ENCODE data around the gene MGAT4B.

DNA sequence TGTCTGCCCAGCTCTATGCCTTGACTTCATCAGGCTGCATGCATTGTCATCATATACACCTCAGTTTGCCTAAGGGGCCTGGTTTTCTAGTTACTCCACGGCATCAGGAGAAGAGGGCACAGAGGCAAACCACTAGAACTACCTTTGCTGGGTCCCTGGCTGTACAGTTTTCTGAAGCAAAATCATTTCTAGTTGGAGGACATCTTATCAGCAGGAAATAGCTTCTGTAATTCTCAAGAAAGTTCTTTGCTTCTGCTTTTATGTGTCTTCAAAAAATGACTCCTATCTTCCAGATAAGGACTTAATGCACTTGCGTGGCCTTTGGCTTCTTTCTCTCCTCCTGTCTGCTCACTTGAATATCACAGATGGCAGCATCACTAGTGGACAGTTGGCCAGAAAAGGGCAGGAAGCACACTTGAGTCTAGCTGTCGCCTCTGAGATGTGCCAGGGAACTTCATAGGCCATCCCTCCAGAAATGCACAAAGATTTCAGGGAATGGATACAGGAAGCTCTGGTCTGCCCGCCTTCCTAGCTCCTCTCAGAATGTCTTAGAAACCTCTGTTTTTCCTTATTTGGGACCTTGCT, 35.3 kb downstream of the MGAT4B start:
- TF ChIP-seq, protein P1, sequence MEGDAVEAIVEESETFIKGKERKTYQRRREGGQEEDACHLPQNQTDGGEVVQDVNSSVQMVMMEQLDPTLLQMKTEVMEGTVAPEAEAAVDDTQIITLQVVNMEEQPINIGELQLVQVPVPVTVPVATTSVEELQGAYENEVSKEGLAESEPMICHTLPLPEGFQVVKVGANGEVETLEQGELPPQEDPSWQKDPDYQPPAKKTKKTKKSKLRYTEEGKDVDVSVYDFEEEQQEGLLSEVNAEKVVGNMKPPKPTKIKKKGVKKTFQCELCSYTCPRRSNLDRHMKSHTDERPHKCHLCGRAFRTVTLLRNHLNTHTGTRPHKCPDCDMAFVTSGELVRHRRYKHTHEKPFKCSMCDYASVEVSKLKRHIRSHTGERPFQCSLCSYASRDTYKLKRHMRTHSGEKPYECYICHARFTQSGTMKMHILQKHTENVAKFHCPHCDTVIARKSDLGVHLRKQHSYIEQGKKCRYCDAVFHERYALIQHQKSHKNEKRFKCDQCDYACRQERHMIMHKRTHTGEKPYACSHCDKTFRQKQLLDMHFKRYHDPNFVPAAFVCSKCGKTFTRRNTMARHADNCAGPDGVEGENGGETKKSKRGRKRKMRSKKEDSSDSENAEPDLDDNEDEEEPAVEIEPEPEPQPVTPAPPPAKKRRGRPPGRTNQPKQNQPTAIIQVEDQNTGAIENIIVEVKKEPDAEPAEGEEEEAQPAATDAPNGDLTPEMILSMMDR (IDR thresholded peaks at IDR 0.05): no peak
- TF ChIP-seq POLR2A (IDR thresholded peaks at IDR 0.05): no peak
